Choroid plexus epithelial cell (primary cell): ENCODE data around the gene CLSTN1.
A peak's percentile ranks its signal among the peaks of the same experiment; 100 is the strongest.
"Not testable (repeated sequence)": the region's sequence is repeated elsewhere in the genome, so short reads cannot be mapped to it uniquely, and the experiment has no call there.

Source experiments
- DNase-seq: peaks from one replicate; pipeline ENCODE4 v3.0.0-alpha.2; 2010; ENCODE audit warnings: low read depth
- H3K4me3 ChIP-seq: 2 replicates; pipeline ENCODE4 v1.5.1; 2011; ENCODE audit warnings: low read depth, mild to moderate bottlenecking, control low read depth, low read length, moderate library complexity
- TF ChIP-seq, protein P1 (sequence below): conservative IDR thresholded peaks from 2 replicates; pipeline ENCODE4 v1.5.1; 2011; ENCODE audit warnings: low read depth, mild to moderate bottlenecking, control low read depth, inconsistent platforms, low read length, moderate library complexity

CLSTN1 gene

GRCh38 chr1:9794081-9794480 lies 29.7 kb downstream of the CLSTN1 start:
- DNase-seq = no peak
- H3K4me3 ChIP-seq = no peak overlapping the region
- TF ChIP-seq, protein P1, sequence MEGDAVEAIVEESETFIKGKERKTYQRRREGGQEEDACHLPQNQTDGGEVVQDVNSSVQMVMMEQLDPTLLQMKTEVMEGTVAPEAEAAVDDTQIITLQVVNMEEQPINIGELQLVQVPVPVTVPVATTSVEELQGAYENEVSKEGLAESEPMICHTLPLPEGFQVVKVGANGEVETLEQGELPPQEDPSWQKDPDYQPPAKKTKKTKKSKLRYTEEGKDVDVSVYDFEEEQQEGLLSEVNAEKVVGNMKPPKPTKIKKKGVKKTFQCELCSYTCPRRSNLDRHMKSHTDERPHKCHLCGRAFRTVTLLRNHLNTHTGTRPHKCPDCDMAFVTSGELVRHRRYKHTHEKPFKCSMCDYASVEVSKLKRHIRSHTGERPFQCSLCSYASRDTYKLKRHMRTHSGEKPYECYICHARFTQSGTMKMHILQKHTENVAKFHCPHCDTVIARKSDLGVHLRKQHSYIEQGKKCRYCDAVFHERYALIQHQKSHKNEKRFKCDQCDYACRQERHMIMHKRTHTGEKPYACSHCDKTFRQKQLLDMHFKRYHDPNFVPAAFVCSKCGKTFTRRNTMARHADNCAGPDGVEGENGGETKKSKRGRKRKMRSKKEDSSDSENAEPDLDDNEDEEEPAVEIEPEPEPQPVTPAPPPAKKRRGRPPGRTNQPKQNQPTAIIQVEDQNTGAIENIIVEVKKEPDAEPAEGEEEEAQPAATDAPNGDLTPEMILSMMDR = no peak

DNA sequence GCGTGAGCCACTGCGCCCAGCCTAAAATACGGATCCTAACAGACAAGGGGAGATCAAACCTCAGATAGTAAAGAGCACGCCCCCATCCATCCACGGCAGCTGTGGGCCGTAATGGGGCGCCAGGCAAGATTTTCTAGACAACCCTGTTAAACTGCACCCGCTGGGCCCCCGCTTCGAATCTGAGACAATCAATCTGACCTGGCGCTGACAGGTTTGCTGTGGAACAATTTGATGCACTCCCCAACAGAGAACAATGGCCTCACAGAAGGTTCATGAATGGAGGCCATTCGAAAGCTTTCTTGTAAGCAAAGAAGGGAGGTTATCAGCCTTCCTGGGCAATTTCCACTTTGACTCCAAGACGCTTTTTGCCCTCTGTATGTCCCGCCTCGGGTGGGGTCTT lies 30.5 kb downstream of the CLSTN1 start:
- H3K4me3 ChIP-seq = no peak overlapping the region
- no peak for DNase-seq
- TF ChIP-seq, protein P1 = no peak

DNA sequence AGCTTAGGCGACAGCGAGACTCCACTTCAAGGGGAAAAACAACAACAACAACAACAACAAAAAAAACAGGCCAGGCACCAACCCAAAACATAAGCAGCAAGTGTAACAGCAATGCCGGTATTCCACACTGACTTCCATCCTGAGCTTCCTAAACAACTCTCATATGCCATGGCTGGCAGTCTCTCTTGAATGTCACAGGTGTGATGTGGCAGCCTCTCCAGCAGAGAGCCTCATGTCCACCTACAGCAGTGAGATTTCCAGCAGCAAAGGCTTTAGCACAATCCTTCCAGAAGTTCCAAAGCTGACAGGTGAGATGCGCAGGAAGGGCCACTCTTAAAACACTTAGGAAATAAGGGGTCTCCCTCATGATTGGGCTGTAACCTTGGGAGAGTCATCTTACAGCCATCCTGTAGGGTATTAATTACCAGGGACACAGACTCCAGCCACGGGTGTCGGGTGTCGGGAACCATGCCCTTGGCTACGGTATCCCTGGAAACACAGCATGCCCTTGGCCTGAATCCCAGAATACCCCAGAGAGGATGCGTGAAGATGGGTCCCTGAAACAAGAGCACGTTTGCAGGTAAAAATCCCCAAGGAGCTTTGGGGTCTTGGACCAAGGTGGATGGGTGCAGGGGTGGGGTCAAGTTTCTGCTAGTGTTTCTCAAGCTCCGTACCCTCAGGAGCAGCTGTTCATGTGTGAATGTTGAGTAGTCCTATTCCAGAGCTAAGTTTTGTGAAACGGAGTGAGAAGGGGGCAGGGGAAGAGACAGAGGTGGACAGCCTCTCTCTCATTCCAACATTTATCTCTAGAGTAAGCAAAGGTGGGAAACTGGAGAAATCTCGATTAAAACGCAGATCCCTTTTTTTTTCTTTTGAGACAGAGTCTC lies 31.4 kb downstream of the CLSTN1 start:
- peak; percentile 48 for DNase-seq
- no peak overlapping the region for H3K4me3 ChIP-seq
- TF ChIP-seq, protein P1 = peak; percentile 23

- H3K4me3 ChIP-seq, DNase-seq: not testable (repeated sequence)
Observed at GRCh38 chr1:9789700-9790099, 34.1 kb downstream of the CLSTN1 start.

- TF ChIP-seq, protein P1 = no peak
- H3K4me3 ChIP-seq = no peak overlapping the region
- DNase-seq = no peak
Observed at GRCh38 chr1:9787702-9788101, 36.1 kb downstream of the CLSTN1 start.

- DNase-seq = no peak
- no peak overlapping the region for H3K4me3 ChIP-seq
- TF ChIP-seq, protein P1 = no peak
Observed at GRCh38 chr1:9785406-9785805, 38.4 kb downstream of the CLSTN1 start.

DNA sequence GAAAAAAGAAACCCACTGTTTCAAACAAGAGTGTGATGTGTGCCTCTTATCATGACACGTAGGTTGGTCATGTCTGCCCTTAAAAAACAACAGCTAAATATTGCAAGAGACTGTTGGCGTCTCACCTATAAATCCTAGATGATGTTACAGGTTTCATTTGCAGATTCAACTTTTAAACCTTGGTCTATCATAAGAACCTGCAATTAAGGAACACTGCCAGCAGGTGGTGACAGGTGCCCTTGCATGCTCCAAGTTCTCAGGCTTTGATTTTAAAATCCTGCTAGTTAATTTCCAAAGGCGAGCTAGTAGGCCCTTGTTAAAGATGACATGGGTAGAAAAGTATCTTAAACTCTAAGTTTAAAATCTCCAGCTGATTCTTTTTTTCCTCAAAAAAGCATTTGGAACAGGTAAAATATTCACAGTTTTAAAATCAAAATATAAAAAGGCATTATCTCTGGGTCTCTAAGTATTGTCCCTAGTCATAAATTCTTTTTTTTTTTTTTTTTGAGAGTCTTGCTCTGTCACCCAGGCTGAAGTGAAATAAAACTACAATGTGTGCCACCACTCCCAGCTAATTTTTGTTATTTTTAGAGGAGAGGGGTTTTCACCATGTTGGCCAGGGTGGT lies 39.1 kb downstream of the CLSTN1 start:
- no peak overlapping the region for H3K4me3 ChIP-seq
- TF ChIP-seq, protein P1 = peak; percentile 83
- DNase-seq = peak; percentile 83
